ENCODE results near the gene GPR75. TPM values are rescaled to one million over a fixed set of nuclear protein-coding genes. Genes with fewer than 3 reads are reported as not detected.
"Not testable (repeated sequence)": the region's sequence is repeated elsewhere in the genome, so short reads cannot be mapped to it uniquely, and the experiment has no call there.

GPR75 gene
- total and polyA plus RNA-seq, 2 donors from 2014 or later: 0.17 to 2.4 TPM

DNA sequence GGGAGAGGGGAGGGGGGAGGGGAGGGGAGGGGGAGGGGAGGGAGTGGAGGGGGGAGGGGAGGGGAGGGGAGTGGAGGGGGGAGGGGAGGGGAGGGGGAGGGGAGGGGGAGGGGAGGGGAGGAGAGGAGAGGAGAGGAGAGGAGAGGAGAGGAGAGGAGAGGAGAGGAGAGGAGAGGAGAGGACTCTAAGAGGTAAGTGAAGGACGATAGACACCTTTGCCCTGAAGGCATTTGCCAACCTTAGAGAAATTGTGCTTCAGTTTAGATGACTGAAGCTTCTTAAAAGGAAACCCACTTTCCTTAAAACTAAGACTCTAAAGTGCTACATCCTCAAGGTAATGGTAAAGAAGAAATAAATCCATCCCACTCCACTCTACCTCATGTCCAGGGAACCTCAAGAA lies 19.2 kb downstream of the GPR75 start:
- Histone ChIP-seq H3K4me1 (ENCODE audit: control insufficient read depth in 2 of 3, insufficient read depth in 2 of 3, low read depth in 1 of 3, low read length in 3 of 3) (no peaks in the 10 kb centered on the region), H3K27me3 (ENCODE audit: control insufficient read depth, insufficient read depth, low read length) (no peaks in the 10 kb centered on the region), H3K36me3 (ENCODE audit: control insufficient read depth in 2 of 3, insufficient read depth in 3 of 3, low read length in 3 of 3) (no peaks in the 10 kb centered on the region), H3K4me3 (ENCODE audit: low read length in 3 of 3) (no peak overlapping the region), H3K9ac (ENCODE audit: low read length in 3 of 3) (no peak overlapping the region), H3K9me3 (ENCODE audit: control insufficient read depth in 2 of 3, insufficient read depth in 1 of 3, low read length in 3 of 3) (no peaks in the 10 kb centered on the region), H3K27ac (ENCODE audit: low read depth in 2 of 2, low read length in 2 of 2) (no peak overlapping the region)
- DNase-seq (no peak), FAIRE-seq (no peak)
- intact Hi-C loops (cut with DNase I): no loop called here
- TF ChIP-seq, protein P1, sequence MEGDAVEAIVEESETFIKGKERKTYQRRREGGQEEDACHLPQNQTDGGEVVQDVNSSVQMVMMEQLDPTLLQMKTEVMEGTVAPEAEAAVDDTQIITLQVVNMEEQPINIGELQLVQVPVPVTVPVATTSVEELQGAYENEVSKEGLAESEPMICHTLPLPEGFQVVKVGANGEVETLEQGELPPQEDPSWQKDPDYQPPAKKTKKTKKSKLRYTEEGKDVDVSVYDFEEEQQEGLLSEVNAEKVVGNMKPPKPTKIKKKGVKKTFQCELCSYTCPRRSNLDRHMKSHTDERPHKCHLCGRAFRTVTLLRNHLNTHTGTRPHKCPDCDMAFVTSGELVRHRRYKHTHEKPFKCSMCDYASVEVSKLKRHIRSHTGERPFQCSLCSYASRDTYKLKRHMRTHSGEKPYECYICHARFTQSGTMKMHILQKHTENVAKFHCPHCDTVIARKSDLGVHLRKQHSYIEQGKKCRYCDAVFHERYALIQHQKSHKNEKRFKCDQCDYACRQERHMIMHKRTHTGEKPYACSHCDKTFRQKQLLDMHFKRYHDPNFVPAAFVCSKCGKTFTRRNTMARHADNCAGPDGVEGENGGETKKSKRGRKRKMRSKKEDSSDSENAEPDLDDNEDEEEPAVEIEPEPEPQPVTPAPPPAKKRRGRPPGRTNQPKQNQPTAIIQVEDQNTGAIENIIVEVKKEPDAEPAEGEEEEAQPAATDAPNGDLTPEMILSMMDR (IDR thresholded peaks at IDR 0.05; ENCODE audit: borderline replicate concordance, extremely low read depth, insufficient read depth): no peak

DNA sequence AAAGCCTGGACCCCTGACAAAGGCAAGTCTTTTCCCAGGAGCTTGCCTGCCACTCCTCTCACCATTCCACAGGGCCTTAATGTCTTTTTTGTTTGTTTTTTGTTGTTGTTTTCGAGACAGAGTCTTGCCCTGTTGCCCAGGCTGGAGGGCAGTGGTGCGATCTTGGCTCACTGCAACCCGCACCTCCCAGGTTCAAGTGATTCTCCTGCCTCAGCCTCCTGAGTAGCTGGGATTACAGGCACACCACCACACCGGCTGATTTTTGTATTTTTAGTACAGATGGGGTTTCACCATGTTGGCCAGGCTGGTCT lies 29.8 kb downstream of the GPR75 start:
- DNase-seq: not testable (repeated sequence)

DNA sequence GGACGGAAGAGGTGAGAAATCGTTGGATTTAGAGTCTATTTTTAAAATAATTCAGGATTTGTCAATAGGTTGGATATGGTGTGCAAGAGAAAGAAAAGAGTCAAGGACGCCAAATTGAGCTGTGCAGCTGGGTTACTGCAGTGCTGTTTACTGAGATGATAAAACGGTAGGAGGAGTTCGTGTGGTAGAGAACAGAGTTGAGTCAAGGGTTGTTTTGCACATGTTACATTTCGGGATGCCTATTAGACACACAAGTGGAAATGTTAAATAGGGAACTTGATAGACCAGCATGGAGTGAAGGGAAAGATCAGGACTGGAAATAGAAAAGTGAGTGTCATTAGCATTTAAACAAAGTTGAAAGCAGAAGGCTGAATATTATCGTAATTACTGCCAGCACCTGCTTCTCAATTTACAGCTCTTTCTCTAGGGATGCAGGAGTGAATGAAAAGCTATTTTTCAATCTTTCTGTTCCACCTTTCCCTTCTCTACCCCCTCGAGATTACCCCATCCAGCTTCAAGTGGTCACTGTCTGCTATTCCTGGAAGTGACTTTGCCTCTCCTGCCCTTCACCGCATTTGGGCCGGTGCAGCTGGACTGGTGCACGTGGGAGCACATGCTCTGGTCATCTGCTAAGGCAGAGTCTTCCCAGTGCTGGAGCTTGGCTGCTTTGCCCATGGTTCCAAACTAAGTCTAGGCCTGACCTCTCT lies 30.3 kb downstream of the GPR75 start:
- Histone ChIP-seq H3K4me1 (ENCODE audit: control insufficient read depth in 2 of 3, insufficient read depth in 2 of 3, low read depth in 1 of 3, low read length in 3 of 3) (no peaks in the 10 kb centered on the region), H3K9me3 (ENCODE audit: control insufficient read depth in 2 of 3, insufficient read depth in 1 of 3, low read length in 3 of 3) (peaks cover 0 to 7% (median 0%) of the 10 kb centered on the region in 3 donors), H3K27ac (ENCODE audit: low read depth in 2 of 2, low read length in 2 of 2) (no peak overlapping the region), H3K36me3 (ENCODE audit: control insufficient read depth in 2 of 3, insufficient read depth in 3 of 3, low read length in 3 of 3) (peaks cover 0 to 2% (median 0%) of the 10 kb centered on the region in 3 donors), H3K27me3 (ENCODE audit: control insufficient read depth, insufficient read depth, low read length) (no peaks in the 10 kb centered on the region), H3K4me3 (ENCODE audit: low read length in 3 of 3) (no peak overlapping the region), H3K9ac (ENCODE audit: low read length in 3 of 3) (no peak overlapping the region)
- DNase-seq (no peak), FAIRE-seq (no peak)
- TF ChIP-seq, protein P1 (IDR thresholded peaks at IDR 0.05; ENCODE audit: borderline replicate concordance, extremely low read depth, insufficient read depth): no peak
- intact Hi-C loops (cut with DNase I): no loop called here

More for the DNA sequence above, 29.8 kb downstream of the GPR75 start:
- H3K9ac ChIP-seq (ENCODE audit: low read length in 3 of 3); H3K4me3 ChIP-seq (ENCODE audit: low read length in 3 of 3); H3K9me3 ChIP-seq (ENCODE audit: control insufficient read depth in 2 of 3, insufficient read depth in 1 of 3, low read length in 3 of 3); H3K27me3 ChIP-seq (ENCODE audit: control insufficient read depth, insufficient read depth, low read length); H3K27ac ChIP-seq (ENCODE audit: low read depth in 2 of 2, low read length in 2 of 2); H3K36me3 ChIP-seq (ENCODE audit: control insufficient read depth in 2 of 3, insufficient read depth in 3 of 3, low read length in 3 of 3); FAIRE-seq; intact Hi-C loops (cut with DNase I); H3K4me1 ChIP-seq (ENCODE audit: control insufficient read depth in 2 of 3, insufficient read depth in 2 of 3, low read depth in 1 of 3, low read length in 3 of 3): not testable (repeated sequence)

DNA sequence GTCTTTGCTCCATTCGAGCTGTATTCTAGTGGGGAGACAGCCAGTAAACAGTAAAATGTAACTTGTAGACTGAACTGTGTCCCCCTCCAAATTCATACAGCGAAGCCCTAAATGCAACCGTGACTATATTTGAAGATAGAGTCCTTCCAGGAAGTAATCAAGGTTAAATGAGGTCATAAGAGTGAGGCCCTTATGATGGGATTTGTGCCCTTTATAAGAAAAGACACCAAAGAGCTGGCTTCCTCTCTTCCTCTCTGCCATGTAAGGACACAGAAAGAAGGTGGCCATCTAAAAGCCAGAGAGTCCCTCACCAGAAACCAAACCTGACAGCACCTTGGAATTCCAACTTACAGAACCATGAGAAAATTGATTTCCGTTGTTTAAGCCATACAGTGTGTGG lies 31.4 kb downstream of the GPR75 start:
- intact Hi-C loops (cut with DNase I): no loop called here
- DNase-seq (no peak), FAIRE-seq (no peak)
- Histone ChIP-seq H3K9ac (ENCODE audit: low read length in 3 of 3) (no peak overlapping the region), H3K4me3 (ENCODE audit: low read length in 3 of 3) (no peak overlapping the region), H3K4me1 (ENCODE audit: control insufficient read depth in 2 of 3, insufficient read depth in 2 of 3, low read depth in 1 of 3, low read length in 3 of 3) (no peaks in the 10 kb centered on the region), H3K27ac (ENCODE audit: low read depth in 2 of 2, low read length in 2 of 2) (no peak overlapping the region), H3K36me3 (ENCODE audit: control insufficient read depth in 2 of 3, insufficient read depth in 3 of 3, low read length in 3 of 3) (peaks cover 0 to 2% (median 0%) of the 10 kb centered on the region in 3 donors), H3K27me3 (ENCODE audit: control insufficient read depth, insufficient read depth, low read length) (no peaks in the 10 kb centered on the region), H3K9me3 (ENCODE audit: control insufficient read depth in 2 of 3, insufficient read depth in 1 of 3, low read length in 3 of 3) (peaks cover 0 to 7% (median 0%) of the 10 kb centered on the region in 3 donors)
- TF ChIP-seq, protein P1 (IDR thresholded peaks at IDR 0.05; ENCODE audit: borderline replicate concordance, extremely low read depth, insufficient read depth): no peak
